Choroid plexus epithelial cell (primary cell): ENCODE data around the gene ITPR1.
"Not testable (repeated sequence)": the region's sequence is repeated elsewhere in the genome, so short reads cannot be mapped to it uniquely, and the experiment has no call there.

Experiments
- DNase-seq: peaks from one replicate; pipeline ENCODE4 v3.0.0-alpha.2; 2010; ENCODE audit warnings: low read depth
- H3K4me3 ChIP-seq: 2 replicates; pipeline ENCODE4 v1.5.1; 2011; ENCODE audit warnings: low read depth, mild to moderate bottlenecking, control low read depth, low read length, moderate library complexity
- CTCF ChIP-seq: conservative IDR thresholded peaks from 2 replicates; pipeline ENCODE4 v1.5.1; 2011; ENCODE audit warnings: low read depth, mild to moderate bottlenecking, control low read depth, inconsistent platforms, low read length, moderate library complexity

ITPR1 gene

GRCh38 chr3:4759689-4760312, 266.7 kb downstream of the ITPR1 start:
- TF ChIP-seq CTCF: no peak
- DNase-seq: no peak
- no peak overlapping the region for H3K4me3 ChIP-seq

GRCh38 chr3:4761759-4762158, 268.6 kb downstream of the ITPR1 start:
- no peak for DNase-seq
- no peak for TF ChIP-seq CTCF
- no peak overlapping the region for H3K4me3 ChIP-seq

GRCh38 chr3:4762481-4763230, 269.5 kb downstream of the ITPR1 start:
- DNase-seq, H3K4me3 ChIP-seq: not testable (repeated sequence)

- H3K4me3 ChIP-seq: no peak overlapping the region
- no peak for TF ChIP-seq CTCF
- no peak for DNase-seq
Observed at GRCh38 chr3:4763604-4764247, 270.6 kb downstream of the ITPR1 start.

GRCh38 chr3:4765212-4765611, 272.1 kb downstream of the ITPR1 start:
- TF ChIP-seq CTCF: no peak
- H3K4me3 ChIP-seq: no peak overlapping the region

GRCh38 chr3:4766263-4766662, 273.1 kb downstream of the ITPR1 start:
- no peak for TF ChIP-seq CTCF
- DNase-seq: no peak
- no peak overlapping the region for H3K4me3 ChIP-seq

More at GRCh38 chr3:4765212-4765611, 272.1 kb downstream of the ITPR1 start:
- no peak for DNase-seq

GRCh38 chr3:4766716-4767499, 273.8 kb downstream of the ITPR1 start:
- DNase-seq: no peak
- no peak overlapping the region for H3K4me3 ChIP-seq
- TF ChIP-seq CTCF: no peak
